ENCODE measurements around the gene KIF15.
"Not testable (repeated sequence)": the region's sequence is repeated elsewhere in the genome, so short reads cannot be mapped to it uniquely, and the experiment has no call there.

KIF15 gene

DNA sequence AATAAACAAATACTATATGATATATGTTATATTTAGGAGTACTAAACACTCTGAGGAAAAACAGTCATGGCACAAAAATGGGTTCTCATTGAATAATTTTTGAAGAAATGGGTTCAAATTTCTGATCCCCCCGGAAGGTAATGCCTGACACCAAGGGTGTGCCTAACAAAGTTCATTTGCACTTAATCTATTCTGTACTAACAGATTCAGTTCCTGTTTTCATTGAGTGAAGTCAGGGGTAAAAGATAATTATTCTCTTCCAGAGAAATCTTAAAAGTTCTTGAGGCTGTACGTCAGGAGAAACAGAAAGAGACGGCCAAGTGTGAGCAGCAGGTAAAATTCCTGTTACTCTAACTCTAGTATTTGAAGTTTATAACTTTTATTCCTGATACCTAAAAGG lies 65.6 kb downstream of the KIF15 start:
- DNase-seq (ENCODE audit: low spot score): no peak

DNA sequence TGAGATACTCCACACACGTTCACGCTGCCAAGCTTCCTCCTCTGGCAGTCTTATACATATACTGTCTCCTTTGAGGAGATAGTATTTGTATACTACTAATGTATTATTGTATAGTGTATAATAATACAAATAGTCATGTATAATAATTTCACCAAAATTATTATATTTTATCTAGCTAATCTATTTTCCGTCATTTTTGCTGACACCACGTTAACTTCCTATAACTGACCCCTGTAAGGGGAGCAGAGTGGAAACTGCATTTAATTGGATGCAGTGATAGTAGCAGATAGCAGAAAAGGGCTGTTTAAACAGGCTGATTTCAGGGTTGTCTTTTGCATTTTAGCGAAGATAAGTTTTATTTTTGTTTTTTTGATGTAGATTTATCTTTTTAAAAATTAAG lies 69.6 kb downstream of the KIF15 start:
- no peak for DNase-seq (ENCODE audit: low spot score)

DNA sequence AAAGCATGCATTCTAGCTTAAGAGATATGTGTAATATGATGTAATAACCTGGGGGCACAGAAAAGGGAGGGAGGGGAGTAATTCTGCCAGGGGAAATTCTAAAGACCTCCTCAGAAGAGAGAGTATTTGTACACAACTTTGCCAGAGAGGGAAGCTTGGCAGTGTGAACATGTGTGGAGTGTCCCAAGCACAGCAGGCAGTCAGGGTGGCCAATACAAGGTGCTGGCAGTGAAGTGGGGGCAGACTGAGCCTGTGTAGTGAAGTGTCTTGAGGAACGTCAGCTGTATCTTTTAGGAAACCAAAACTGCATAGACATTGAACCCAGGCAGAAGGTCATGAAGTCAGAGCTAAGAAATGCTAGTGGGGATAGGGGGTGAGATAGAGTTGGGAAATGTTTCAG lies 70.4 kb downstream of the KIF15 start:
- DNase-seq (ENCODE audit: low spot score): no peak

DNA sequence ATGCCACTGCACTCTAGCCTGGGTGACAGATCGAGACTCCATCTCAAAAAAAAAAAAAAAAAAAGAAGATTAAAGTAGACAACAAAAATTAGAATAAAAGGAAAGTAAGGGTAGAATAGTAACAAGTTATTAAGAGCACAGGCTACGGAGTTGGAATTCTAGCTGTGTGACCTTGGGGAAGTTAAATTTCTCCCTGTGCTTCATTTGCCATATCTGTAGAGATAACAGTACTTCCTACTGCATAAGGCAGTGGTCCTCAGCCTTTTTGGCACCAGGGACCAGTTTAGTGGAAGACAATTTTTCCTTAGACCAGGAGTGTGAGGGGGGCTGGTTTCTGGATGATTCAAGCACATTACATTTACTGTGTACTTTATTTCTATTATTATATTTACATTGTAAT lies 71.4 kb downstream of the KIF15 start:
- no peak for DNase-seq (ENCODE audit: low spot score)

DNA sequence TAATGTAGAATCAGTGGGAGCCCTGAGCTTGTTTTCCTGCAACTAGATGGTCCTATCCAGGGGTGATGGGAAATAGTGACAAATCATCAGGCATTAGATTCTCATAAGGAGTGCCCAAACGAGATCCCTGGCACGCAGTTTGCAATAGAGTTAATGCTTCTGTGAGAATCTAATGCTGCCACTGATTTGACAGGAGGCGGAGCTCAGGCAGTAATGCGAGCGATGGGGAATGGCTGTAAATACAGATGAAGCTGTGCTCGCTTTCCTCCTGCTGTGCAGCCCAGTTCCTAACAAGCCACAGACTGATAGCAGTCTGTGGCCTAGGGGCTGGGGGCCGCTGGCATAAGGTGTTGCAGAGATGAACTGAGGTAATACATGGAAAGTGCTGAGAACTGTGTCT lies 71.8 kb downstream of the KIF15 start:
- DNase-seq (ENCODE audit: low spot score): no peak

DNA sequence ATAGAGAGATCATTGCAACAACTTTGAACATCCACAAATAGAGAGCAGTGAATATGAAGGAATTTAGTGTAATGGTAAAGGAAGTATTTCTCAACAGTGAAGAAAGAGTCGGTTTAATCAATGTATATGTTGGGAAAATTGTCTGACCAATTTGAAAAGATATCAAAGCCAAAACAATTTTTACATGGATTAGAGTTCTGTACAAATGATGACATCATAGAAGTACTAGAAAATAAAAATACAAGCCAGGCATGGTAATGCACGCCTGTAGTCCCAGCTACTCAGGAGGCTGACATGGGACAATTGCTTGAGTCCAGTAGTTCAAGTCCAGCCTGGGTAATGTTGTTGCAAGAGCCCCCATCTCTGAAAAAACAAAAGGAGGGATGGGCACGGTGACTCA lies 74.1 kb downstream of the KIF15 start:
- DNase-seq (ENCODE audit: low spot score): no peak

- DNase-seq (ENCODE audit: low spot score): no peak
Measured at GRCh38 chr3:44842376-44842775, 80.8 kb downstream of the KIF15 start.

DNA sequence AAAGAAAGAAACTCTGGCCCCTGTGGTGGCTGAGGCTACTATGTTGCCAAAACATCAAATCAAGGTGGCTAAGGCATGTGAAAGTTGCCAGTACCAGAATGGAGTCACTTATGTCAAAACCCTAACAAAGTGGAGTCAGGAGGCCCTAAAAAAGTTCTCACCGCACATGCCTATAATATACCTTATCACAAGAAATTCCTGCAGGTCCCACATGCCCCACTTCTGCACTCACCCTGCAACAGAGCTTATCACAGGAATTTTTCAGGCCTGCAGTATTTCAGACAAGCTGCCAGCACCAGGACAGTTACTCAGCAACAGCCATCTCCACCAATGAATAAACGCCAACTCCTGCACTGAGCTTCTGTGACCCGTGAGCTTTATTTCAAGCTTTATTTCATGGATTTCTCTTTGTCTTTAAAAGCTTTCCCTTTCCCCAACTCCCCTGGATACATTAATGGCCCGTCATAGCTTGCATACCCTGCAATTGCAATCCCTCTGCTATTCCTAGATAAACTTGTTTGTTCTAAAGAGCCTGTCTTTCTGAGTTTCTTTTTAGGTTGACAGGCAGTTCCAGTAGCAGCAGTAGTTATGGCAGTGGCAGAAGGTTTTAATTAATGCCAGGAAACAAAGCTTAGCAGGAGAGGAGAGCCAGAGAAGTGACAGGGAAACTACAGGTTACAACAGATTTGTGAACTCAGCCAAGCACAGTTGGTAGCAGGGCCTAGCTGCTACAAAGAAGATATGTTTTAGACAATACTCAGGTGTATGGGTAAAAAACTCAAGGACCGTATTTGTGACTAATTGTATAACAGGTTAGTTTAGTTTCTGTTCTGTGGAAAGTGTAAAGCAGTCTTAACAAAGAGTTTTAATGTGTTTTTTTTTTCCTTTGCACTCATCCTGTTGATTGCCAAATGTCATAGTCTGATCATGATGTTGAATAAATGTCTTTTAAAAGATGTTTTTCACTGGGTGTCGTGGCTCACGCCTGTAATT lies 84.2 kb downstream of the KIF15 start:
- no peak for DNase-seq (ENCODE audit: low spot score)

- DNase-seq (ENCODE audit: low spot score): no peak
Measured at GRCh38 chr3:44848634-44849033, 87.0 kb downstream of the KIF15 start.

DNA sequence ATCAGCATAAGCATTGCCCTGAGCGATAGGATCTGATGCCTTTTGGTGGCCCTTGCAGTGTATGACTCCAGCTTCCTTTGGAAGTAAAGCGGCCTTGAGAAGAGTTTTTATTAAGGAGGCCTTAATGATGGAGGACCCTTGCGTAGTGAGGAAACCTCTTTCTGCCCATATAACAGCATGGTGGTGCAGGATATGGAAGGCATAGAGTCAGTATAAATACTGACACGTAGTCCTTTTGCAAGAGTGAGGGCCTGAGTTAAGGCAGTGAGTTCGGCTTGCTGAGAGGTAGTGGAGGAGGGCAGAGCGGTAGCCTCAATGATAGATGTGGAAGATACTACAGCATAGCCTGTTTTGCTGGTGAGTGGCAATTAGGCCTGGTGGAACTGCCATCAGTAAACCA lies 95.1 kb downstream of the KIF15 start:
- DNase-seq (ENCODE audit: low spot score): not testable (repeated sequence)

DNA sequence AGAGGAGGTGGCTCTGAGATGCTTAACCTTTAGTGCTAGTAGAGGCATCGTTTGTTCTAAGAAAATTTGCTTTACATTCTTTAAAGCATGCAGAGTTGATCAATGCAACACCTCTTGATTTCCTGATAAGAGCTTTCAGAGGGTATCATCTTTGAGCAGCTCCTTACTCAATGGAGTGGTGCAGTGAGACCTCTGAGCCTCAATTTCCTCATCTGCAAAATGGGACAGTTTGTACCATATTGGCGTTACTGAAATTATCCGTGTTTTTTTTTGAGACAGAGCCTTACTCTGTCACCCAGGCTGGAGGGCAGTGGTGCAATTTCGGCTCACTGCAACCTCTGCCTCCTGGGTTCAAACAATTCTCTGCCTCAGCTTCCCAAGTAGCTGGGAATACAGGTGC lies 98.5 kb downstream of the KIF15 start:
- DNase-seq (ENCODE audit: low spot score): no peak

DNA sequence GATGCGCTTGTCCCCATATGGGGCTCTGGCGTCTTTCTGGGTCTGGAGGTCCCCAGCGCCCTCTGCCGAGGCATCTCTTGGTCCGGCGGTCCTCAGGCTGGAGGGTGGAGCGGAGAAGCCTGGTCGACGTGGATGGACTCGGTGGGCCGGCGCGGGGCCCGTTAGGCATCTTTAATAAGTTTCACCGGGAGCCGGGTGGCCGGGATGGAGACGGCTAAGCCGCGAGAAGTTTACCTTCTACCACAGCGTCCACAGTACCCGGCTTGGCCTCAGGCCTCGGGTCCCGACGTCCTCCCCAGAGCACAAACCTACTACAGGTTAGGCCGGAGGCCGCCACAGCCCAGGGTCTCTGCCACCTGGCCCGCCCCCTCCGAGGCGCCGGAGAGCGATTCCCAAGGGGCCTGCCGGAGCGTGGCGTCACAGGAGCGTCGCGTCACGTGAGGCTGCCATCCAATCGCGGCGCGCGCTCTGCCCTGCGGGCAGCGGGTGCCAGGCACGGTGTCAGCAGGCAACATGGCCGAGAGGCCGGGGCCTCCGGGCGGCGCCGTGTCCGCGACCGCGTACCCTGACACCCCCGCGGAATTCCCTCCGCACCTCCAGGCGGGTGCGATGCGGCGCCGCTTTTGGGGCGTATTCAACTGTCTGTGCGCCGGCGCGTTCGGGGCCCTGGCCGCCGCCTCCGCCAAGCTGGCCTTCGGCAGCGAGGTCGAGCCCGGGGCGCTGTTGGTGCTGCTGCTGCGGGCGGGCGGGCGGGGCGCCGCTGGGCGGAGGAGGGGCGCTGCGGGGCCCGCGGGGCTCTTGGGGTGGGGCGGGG lies 100.0 kb downstream of the KIF15 start, which contains the start of gene TMEM42:
TMEM42 (plus strand) TSS at position 501 of the 814 bp plus-strand sequence; CDS start at position 514, 13 bp downstream.
- peak; percentile 90 for DNase-seq (ENCODE audit: low spot score)

DNA sequence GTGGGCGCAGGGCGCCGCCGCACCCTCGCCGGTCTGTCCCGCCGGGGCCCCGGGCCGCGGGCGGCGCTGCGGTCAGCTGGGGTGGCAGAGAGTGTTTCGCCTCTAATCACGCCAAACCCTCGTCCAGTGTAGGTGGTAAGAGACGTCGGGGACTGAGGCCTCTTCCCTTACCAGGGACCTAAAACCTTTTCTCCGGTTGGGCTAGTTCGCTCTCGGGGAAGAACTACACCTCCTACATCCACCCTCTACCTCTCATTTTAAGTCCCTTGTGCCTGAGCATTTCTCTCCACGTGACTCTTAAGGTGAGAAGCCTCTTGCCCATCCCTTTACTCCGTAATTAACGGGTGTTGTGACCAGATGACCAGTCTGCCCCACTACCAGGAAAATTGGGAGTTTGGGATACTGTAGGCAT lies 100.6 kb downstream of the KIF15 start:
- peak; percentile 40 for DNase-seq (ENCODE audit: low spot score)

DNA sequence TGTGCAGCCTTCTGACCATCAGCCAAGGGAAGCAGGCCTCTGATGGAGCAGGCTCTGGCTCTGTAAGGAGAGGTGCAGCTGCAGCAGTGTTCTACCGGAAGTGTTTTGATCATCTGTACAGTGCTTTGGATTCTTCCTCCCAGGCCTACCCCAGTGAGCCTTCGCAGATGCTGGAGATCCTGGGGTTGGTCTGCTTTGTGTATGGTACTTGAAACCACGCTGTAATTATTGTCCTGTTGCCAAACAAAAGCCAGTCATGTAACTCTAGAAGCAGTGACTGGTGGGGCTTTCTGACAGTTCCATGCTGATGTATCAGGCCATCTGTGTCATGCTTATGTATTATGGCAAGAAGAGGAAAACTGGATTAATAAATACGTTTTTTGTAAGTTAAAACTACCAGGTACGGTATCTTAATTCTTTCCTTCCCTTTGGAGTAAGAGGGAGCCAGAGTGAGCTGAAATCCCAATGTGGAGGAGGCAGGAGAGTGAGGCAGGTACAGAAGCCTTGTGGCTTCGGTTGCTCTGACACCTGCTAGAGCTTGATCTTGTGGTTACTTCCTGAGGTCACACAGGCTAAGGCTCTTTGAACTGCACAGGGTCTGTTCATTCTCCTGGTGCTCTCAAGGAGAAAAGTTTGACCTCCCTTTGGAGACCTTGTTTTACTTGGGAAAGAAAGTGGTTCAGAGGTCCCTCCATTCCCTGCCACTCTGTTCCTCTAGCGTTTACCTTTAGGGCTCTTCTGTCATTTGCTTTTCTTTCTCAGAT lies 103.9 kb downstream of the KIF15 start:
- no peak for DNase-seq (ENCODE audit: low spot score)

- no peak for DNase-seq (ENCODE audit: low spot score)
Measured at GRCh38 chr3:44867421-44868111, 106.0 kb downstream of the KIF15 start.

- DNase-seq (ENCODE audit: low spot score): no peak
Measured at GRCh38 chr3:44870375-44871061, 108.9 kb downstream of the KIF15 start.

- DNase-seq (ENCODE audit: low spot score): no peak
Measured at GRCh38 chr3:44874308-44874707, 112.7 kb downstream of the KIF15 start, which contains the start of gene TGM4. TSS of gene TGM4 (plus strand) at chr3:44874608. CDS start at chr3:44874679, 71 bp downstream.

DNA sequence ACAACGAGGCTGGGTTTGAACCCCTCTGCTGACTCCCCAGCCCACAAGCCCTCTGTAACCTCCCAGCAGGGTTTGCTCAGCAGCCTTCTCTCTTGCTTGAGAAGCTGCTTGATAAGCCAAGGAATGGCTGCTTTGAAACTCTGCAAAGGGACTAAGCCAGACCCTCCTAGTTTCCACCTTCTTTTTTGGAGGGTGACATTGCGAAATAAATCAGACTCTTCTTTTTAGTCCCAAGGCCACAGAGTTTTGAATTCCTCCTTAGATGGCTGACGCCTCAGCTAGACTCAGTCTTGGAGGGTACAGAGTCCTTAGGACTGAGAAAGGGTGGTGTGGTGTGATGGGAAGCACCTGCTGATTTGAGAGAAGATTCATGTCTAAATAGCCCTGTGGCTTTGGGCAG lies 114.0 kb downstream of the KIF15 start:
- no peak for DNase-seq (ENCODE audit: low spot score)

GRCh38 chr3:44877333-44877732 lies 115.7 kb downstream of the KIF15 start:
- no peak for DNase-seq (ENCODE audit: low spot score)

DNA sequence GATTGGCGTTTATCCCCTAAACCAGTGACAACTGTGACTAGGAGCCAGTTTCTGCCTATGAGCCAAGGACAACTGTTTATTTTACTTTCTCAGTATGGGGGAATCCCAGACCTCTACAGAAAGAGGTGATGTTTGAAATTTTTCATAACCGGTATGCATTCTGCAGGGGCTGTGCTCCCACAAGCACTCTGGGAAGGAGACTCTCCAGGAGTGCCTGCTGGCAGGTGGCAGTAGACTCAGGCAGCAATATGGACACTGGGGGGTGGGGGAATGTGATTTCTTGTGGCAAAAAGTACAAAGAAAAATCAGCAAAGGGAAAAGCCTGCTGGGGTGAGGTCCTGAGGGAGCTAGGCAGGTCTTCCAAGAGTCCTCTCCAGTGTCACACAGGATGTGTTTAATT lies 118.7 kb downstream of the KIF15 start:
- DNase-seq (ENCODE audit: low spot score): no peak

Measured in kidney tubule cell (primary cell).